GM12878 (cell line): Measurements from ENCODE around the gene TRIM41. TPM values are rescaled to one million over a fixed set of nuclear protein-coding genes. Genes with fewer than 3 reads are reported as not detected.

Experiments
- ATAC-seq: fragments of 200-7000 bp; cut with Tn5 transposase; 3 replicates; pipeline ENCODE4 v1.9.1; 2020; ENCODE audit warnings: mild to moderate bottlenecking, moderate library complexity
- BruUV-seq: library from RNA; stranded (reverse); fragments of 400-500 nt; replicated peaks from 2 replicates; lab custom pipeline; 2021; lab: Mats Ljungman, UMichigan
- CTCF ChIA-PET: fragments of 300-600 bp; sonication (Branson Sonifier 250); formaldehyde crosslinking; extraction: SDS; loops from one replicate; lab custom pipeline; 2021; ENCODE audit warnings: inconsistent platforms; lab: Yijun Ruan, JAX
- POLR2A ChIA-PET: fragments of 350-600 bp; formaldehyde crosslinking; extraction: SDS; loops from one replicate; lab custom pipeline; 2021; ENCODE audit warnings: inconsistent platforms; lab: Charles Lee
- RAD21 ChIA-PET: fragments of 300-600 bp; sonication (Branson Sonifier 250); formaldehyde crosslinking; loops from one replicate; lab custom pipeline; 2023; ENCODE audit warnings: antibody characterized with exemption; ENCODE audit not compliant: unreplicated experiment; lab: Charles Lee
- SMC1A ChIA-PET: fragments of 300-600 bp; sonication (Branson Sonifier 250); formaldehyde crosslinking; loops from one replicate; lab custom pipeline; 2023; ENCODE audit not compliant: unreplicated experiment, uncharacterized antibody; lab: Charles Lee
- DNase-seq: peaks from one replicate; pipeline ENCODE4 v3.0.0-alpha.2; 2011; ENCODE audit warnings: low read depth, low spot score
- FAIRE-seq: peaks from 3 replicates; lab custom pipeline; 2011; peaks lifted over from hg19 to GRCh38; lab: Jason Lieb, UNC
- H2AFZ ChIP-seq: 2 replicates; pipeline ENCODE4 v1.6.0; 2011; ENCODE audit warnings: low read depth, low read length, control low read depth; ENCODE audit not compliant: control insufficient read depth
- H3K27ac ChIP-seq: 2 replicates; pipeline ENCODE4 v1.5.1; 2011; ENCODE audit warnings: control low read depth; ENCODE audit not compliant: control insufficient read depth, insufficient read depth
- H3K27me3 ChIP-seq, 2 experiments: replicated peaks in 1 of 2; 2 replicates each; pipeline versions ENCODE4 v1.6.0 to v1.6.1; 2011; ENCODE audit warnings: low read length in 1 of 2; ENCODE audit not compliant: control insufficient read depth in 2 of 2, insufficient read depth in 2 of 2
- H3K36me3 ChIP-seq, 2 experiments: 2 replicates each; pipeline ENCODE4 v1.5.1; 2011; ENCODE audit warnings: low read length in 1 of 2; ENCODE audit not compliant: control insufficient read depth in 2 of 2, insufficient read depth in 2 of 2
- H3K4me1 ChIP-seq: 2 replicates; pipeline ENCODE4 v1.6.1; 2011; ENCODE audit warnings: mild to moderate bottlenecking, low read length, moderate library complexity, mixed read lengths; ENCODE audit not compliant: control insufficient read depth, insufficient read depth
- H3K4me2 ChIP-seq: 2 replicates; pipeline ENCODE4 v1.6.0; 2011; ENCODE audit warnings: control low read depth; ENCODE audit not compliant: control insufficient read depth, insufficient read depth
- H3K4me3 ChIP-seq: fragments of 200-600 bp; sonication (generic); 2 replicates; pipeline ENCODE4 v1.5.1; 2016
- H3K79me2 ChIP-seq: 2 replicates; pipeline ENCODE4 v1.6.0; 2011; ENCODE audit warnings: low read length; ENCODE audit not compliant: control insufficient read depth, insufficient read depth
- H3K9ac ChIP-seq: 2 replicates; pipeline ENCODE4 v1.8.0; 2011; ENCODE audit warnings: low read length, control low read depth, mixed read lengths; ENCODE audit not compliant: control insufficient read depth, insufficient read depth
- H3K9me3 ChIP-seq: replicated peaks from 3 replicates; pipeline ENCODE4 v1.5.1; 2011; ENCODE audit warnings: mild to moderate bottlenecking, low read length; ENCODE audit not compliant: control insufficient read depth, insufficient read depth
- H4K20me1 ChIP-seq: 2 replicates; pipeline ENCODE4 v1.6.0; 2011; ENCODE audit not compliant: control insufficient read depth, insufficient read depth
- CREM ChIP-seq: IDR thresholded peaks from 2 replicates; pipeline ENCODE4 v1.6.1; 2014; ENCODE audit warnings: antibody characterized with exemption, low read depth
- HDAC2 ChIP-seq: fragments of 200-600 bp; sonication (generic); IDR thresholded peaks from 2 replicates; pipeline ENCODE4 v1.6.1; 2017
- IKZF2 ChIP-seq, 2 experiments: fragments of 450-650 bp; IDR thresholded peaks; 2 replicates each; pipeline ENCODE4 v1.6.1; 2017; ENCODE audit warnings: mild to moderate bottlenecking in 2 of 2, moderate library complexity in 2 of 2
- MEF2B ChIP-seq: fragments of 450-650 bp; IDR thresholded peaks from 2 replicates; pipeline ENCODE4 v1.6.1; 2018; ENCODE audit warnings: mild to moderate bottlenecking, moderate library complexity; ENCODE audit not compliant: partially characterized antibody, poor library complexity, severe bottlenecking
- PAX5 ChIP-seq: IDR thresholded peaks from 2 replicates; pipeline ENCODE4 v1.6.1; 2011; ENCODE audit warnings: low read depth, low read length, borderline replicate concordance
- POLR2A ChIP-seq: IDR thresholded peaks from 2 replicates; pipeline ENCODE4 v1.6.1; 2011; ENCODE audit warnings: low read depth, mild to moderate bottlenecking, low read length
- SUPT20H ChIP-seq: IDR thresholded peaks from 2 replicates; pipeline ENCODE4 v1.6.1; 2011; ENCODE audit warnings: low read depth, mild to moderate bottlenecking, low read length, moderate library complexity, borderline replicate concordance; ENCODE audit not compliant: control insufficient read depth
- WGBS: methylation state at CpG from one replicate; pipeline ENCODE4 v1.1.6; 2016; ENCODE audit warnings: low lambda C conversion rate; ENCODE audit not compliant: insufficient replicate concordance, insufficient coverage; ENCODE audit errors: missing lambda C conversion rate; 5-methylcytosine and 5-hydroxymethylcytosine counted together
- in situ Hi-C: fragments of 300-500 bp; cut with MboI; formaldehyde crosslinking; loops from 9 replicates; pipeline ENCODE4 v1.14.3; 2018; ENCODE audit warnings: mixed read lengths
- intact Hi-C: fragments of 100-400 bp; cut with micrococcal nuclease; formaldehyde crosslinking; loops from one replicate; pipeline ENCODE4 v1.14.2; 2022; ENCODE audit not compliant: unreplicated experiment
- polyA plus RNA-seq, 11 experiments: library from polyadenylated mRNA; depleted of rRNA in 4 of 11; unstranded in 6 of 11; stranded (reverse) in 5 of 11; fragments of >200 nt; fragmentation: Nextera tagmentation in 4 of 11; fragmentation: Illumina TruSeq in 1 of 11; extraction: Ambion mirVana in 4 of 11; extraction: Trizol in 1 of 11; gene quantifications; 1 replicate in 1 of 11; 2 replicates in 10 of 11; pipeline versions ENCODE4 v1.2.1 to v1.2.3, GENCODE V29; 2011 to 2016; ENCODE audit warnings: inconsistent platforms in 2 of 11, missing spikeins in 2 of 11, low read depth in 1 of 11
- total RNA-seq, 4 experiments: library from RNA; depleted of rRNA in 3 of 4; stranded (reverse); fragments of >200 nt in 3 of 4; fragmentation: Illumina TruSeq in 1 of 4; extraction: Trizol in 1 of 4; gene quantifications; 2 replicates each; pipeline versions ENCODE4 v1.2.1 to v1.2.3, GENCODE V29; 2013 to 2021
- TF ChIP-seq, protein P1 (sequence below): fragments of 450-650 bp; conservative IDR thresholded peaks from 2 replicates; pipeline ENCODE4 v1.6.1; 2017; ENCODE audit warnings: mild to moderate bottlenecking, moderate library complexity
- TF ChIP-seq, protein P2 (sequence below): fragments of 450-650 bp; IDR thresholded peaks from 2 replicates; pipeline ENCODE4 v1.6.1; 2018; ENCODE audit warnings: mild to moderate bottlenecking, low read depth, moderate library complexity; ENCODE audit not compliant: partially characterized antibody

The TRIM41 gene
- total and polyA plus RNA-seq, 10 of the 15 experiments (the other 5 are each of a cell fraction or from before 2014, with no cell fraction given), result 1.0 to 28.9 (median 10.6) TPM

DNA sequence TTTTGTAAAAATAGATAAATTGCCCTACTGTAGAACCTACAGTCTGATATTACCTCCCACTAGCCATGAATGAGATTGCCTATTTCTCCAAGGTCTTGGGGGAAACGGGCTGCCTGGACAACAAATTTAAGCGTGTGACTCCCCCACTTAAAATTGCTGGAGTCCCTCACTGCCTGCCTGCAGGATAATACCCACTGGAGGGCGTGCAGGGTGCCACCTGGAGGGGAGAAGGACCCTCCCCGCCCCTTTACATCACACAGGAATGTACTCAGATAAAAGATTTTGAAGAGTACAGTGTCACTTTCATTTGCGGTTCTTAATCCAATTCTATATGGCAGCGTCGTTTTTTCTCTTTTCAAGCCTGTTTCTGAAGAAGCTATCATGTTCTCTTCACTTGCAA, 11.9 kb upstream of the TRIM41 start:
- ChIA-PET RAD21 (no interaction called here), POLR2A (interaction anchor here (0.6 to 1.2 kb wide), 2 partner anchors 12 to 40 kb away, joined by 4 to 5 read pairs; no protein-coding TSS in a partner anchor)
- Histone ChIP-seq H3K4me2 (no peak overlapping the region), H3K27ac (no peak overlapping the region), H4K20me1 (no peaks in the 10 kb centered on the region), H3K27me3 (no peaks in the 10 kb centered on the region), H3K9me3 (no peaks in the 10 kb centered on the region), H3K4me1 (peaks cover under 1% of the 10 kb centered on the region; the same call in 1 of the 2 replicates), H3K9ac (no peak overlapping the region), H2AFZ (no peak overlapping the region), H3K4me3 (no peak overlapping the region), H3K79me2 (no peaks in the 10 kb centered on the region)
- in situ Hi-C loops, result no loop called here
- no peak for FAIRE-seq
- 58% methylated on average over 7 of the region's 7 CpGs for WGBS
- BruUV-seq, result no TSS peak
- no peak for ATAC-seq
- DNase-seq, result no peak
- intact Hi-C loops, result no loop called here
- no peak for TF ChIP-seq PAX5
- TF ChIP-seq MEF2B, result no peak
- TF ChIP-seq CREM, result no peak
- no peak for TF ChIP-seq SUPT20H
- TF ChIP-seq, protein P1, sequence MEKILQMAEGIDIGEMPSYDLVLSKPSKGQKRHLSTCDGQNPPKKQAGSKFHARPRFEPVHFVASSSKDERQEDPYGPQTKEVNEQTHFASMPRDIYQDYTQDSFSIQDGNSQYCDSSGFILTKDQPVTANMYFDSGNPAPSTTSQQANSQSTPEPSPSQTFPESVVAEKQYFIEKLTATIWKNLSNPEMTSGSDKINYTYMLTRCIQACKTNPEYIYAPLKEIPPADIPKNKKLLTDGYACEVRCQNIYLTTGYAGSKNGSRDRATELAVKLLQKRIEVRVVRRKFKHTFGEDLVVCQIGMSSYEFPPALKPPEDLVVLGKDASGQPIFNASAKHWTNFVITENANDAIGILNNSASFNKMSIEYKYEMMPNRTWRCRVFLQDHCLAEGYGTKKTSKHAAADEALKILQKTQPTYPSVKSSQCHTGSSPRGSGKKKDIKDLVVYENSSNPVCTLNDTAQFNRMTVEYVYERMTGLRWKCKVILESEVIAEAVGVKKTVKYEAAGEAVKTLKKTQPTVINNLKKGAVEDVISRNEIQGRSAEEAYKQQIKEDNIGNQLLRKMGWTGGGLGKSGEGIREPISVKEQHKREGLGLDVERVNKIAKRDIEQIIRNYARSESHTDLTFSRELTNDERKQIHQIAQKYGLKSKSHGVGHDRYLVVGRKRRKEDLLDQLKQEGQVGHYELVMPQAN, result no peak
- TF ChIP-seq POLR2A, result no peak
- TF ChIP-seq HDAC2, result no peak
- TF ChIP-seq, protein P2, sequence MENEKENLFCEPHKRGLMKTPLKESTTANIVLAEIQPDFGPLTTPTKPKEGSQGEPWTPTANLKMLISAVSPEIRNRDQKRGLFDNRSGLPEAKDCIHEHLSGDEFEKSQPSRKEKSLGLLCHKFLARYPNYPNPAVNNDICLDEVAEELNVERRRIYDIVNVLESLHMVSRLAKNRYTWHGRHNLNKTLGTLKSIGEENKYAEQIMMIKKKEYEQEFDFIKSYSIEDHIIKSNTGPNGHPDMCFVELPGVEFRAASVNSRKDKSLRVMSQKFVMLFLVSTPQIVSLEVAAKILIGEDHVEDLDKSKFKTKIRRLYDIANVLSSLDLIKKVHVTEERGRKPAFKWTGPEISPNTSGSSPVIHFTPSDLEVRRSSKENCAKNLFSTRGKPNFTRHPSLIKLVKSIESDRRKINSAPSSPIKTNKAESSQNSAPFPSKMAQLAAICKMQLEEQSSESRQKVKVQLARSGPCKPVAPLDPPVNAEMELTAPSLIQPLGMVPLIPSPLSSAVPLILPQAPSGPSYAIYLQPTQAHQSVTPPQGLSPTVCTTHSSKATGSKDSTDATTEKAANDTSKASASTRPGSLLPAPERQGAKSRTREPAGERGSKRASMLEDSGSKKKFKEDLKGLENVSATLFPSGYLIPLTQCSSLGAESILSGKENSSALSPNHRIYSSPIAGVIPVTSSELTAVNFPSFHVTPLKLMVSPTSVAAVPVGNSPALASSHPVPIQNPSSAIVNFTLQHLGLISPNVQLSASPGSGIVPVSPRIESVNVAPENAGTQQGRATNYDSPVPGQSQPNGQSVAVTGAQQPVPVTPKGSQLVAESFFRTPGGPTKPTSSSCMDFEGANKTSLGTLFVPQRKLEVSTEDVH, result no peak
- no peak for TF ChIP-seq IKZF2 (IDR thresholded peaks at IDR 0.05)
- TF ChIP-seq, all 136 proteins: peak for 0
- SMC1A ChIA-PET, result no interaction called here
- no peaks in the 10 kb centered on the region for H3K36me3 ChIP-seq
- CTCF ChIA-PET, result interaction anchor here (1.7 kb wide), 1 partner anchor 26 kb away, joined by 5 read pairs; no protein-coding TSS in a partner anchor
